NCI-H2196 (cell line): ENCODE measurements around the gene LAIR1.
"Not testable (repeated sequence)": the region's sequence is repeated elsewhere in the genome, so short reads cannot be mapped to it uniquely, and the experiment has no call there.

ENCODE experiments used
- DNase-seq: peaks from one replicate; lab custom pipeline; 2025; ENCODE audit not compliant: unreplicated experiment; lab: John Stamatoyannopoulos, UW

The LAIR1 gene

DNA sequence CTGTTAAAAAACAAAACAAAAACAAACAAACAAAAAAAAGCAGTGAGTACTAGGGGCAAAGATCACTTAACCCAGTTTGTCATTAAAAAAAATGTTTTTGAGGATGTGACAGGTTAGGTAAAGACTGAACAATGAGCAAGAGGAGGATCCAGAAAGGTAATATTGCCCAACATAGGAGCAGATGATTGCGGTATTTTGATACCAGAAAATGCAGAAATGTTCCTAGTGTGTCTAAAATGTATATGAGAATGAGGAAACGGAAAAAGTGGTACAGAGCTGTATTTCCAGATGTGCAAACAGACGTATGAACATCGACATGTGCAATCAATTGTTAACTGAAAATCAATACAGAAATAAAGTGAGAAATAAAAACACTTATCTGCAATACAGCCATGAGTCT is 20.9 kb downstream of the LAIR1 start:
- no peak for DNase-seq

DNA sequence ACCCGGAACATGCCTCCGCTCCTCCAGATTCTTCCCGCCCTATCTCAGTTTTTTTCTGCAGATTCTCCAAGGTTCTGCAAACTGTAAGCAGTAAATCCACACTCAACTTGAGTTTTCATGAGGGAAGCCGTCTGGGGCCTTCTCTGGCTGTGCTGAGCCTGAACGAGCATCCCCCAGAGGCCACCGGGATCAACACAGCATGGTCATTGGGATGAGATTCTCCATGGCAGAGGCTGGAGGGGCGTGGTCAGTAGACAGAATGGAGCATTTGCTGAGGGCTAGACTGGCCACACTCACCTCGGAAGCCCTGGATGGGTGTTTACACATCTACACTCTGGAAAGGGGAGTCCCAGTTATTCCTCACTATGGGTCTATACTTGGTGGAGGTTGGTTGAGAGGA is 23.4 kb downstream of the LAIR1 start:
- DNase-seq = no peak

DNA sequence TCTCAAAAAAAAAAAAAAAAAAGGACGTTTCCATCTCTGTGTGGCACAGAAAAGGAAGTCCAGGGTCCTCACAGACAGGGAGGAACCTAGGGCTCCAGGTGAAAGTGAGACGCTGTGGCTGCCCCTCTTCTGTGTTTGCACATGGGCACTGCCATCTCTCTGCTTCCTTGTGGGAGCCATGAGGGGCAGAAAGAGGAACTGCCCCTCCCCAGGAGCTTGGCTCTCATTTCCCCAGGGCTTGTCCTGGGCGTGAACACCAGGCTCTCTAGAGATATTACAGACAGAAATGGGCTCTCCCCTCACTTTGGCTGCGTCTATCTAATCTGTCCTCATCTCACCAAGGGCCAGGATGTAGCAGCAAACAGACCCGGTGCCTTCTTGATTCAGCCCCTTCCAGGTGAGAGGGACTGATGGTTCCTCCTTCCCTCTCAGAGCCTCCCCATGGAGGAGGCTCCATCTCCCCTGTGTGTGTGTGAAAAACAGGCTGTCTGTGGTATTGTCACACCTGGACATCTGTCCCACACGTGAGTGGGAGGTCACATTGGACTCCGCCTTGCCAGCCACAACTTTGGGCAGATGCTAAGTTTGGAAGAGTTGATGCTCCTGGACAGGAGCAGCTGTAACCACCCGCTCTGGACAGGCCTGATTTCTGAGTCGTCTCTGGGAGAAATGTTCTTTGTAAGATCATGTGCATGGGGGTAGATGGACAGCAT is 24.9 kb downstream of the LAIR1 start:
- DNase-seq = no peak

DNA sequence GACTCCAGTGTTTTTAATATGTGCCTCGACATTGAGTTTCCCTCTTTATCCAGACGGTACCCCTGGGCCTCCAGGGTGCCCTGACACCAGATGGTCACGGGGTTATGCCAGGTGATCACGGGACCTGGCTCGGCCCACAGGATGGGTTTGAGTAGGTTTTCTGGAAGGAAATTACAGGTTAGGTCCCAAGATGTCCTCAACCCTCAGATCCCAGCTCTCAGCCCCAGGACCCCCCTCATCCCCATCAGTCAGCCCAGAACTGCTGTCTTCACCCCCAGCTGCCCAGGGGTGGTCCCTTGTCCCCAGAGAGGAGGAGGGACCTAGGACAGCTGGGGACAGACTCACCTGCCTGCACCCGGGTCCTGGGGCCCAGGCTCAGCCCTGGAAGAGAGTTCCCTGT is 26.2 kb downstream of the LAIR1 start:
- no peak for DNase-seq

DNA sequence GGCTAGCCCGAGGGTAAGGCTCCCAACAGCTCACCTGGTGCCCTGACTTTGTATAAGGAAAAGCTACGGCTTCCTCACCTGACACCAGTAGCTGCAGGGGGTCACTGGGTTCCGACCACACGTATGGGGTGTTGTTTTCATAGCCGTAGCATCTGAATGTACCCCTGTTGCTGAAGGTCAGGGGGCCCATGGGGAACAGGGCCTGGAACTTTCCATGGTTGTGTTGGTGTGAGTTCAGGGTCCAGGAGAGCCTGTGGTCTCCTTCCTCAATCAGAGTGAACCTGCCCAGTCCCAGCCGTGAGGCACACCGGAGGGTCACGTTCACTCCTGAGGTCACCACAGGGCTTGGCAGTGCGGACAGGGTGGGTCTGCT is 26.9 kb downstream of the LAIR1 start:
- DNase-seq = no peak

DNA sequence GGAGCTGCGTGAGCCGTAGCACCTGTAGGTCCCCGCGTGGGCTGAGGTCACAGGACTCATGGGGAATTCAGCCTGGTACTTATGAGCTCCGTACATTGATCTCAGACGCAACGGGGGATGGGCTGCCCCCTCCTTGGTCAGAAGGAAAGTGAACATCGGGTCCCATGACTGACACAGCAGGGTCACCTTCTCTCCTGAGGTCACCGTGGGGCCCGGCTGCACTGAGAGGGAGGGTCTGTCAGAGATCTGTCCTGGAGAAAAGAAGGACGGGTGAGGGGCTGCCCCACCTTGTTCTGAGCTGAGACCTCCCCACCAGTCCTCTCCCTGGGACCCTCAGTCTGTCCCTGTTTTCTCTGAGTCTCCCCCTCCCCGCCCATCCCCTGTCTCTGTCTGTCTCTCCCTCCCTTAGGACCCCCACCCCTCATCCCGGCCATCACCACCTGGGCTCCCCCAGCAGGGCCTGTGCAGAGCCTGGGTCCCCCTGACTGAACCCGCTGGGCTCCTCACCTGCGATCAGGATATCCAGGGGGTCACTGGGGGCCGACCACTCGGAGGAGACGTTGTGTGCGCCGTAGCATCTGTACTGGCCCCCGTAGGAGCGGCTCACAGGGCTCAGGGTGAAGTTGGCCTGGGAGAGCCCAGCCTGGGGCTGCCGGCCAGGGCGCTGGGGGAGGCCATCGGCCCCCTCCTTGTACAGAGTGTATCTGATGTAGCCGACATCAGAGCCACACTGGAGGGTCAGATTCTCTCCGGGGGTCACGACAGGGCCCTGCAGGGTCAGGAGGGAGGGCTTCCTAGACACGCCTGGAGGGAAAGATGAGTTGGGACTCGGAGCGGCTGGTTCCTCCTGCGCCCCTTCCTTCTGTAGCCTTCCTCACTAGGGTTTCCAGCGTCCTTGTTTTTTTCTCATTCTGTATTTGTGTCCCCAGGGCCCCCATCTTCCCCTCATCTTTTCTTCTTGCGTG is 27.6 kb downstream of the LAIR1 start:
- DNase-seq = no peak

DNA sequence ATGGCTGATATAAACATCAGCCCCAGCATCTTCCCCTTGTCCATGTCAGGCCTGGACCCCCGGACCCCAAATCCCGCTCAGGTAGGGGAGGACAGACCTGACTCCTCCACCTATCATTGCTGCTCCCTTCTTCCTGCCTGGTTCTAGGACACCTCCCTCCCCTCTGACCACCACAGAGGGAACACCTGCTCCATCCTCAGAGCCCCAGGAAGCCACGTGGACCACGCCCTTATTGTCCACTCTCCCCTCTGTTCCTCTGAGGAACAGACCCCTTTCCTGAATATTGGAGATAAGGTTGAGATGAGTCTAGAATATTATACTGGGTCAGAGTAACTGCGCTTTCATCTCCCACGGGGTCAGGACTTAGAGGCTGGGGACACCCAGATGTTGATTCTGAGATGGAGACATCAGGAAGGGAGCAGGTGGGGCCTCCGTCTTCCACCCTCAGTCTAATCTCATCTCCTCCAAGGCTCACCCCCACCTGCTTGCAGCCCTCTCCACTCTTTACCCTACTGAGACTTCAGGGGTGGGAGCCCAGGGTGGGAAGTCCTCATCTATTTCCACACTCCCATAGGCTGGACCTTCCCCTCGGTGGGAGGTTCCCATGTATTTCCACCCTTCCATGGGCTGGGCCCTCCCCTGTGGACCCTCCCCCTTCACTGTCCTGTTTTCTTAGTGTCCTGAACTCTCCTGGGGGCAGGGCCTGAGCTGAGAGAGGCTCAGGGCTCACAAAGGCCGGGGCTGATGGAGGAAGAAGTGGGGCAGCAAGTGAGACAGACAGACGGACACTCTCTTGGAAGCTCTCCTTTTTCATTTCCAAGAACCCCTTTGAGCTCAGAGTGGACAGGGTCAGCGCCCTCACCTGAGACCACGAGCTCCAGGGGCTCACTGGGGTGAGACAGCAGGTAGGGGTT is 28.5 kb downstream of the LAIR1 start:
- DNase-seq = no peak

DNA sequence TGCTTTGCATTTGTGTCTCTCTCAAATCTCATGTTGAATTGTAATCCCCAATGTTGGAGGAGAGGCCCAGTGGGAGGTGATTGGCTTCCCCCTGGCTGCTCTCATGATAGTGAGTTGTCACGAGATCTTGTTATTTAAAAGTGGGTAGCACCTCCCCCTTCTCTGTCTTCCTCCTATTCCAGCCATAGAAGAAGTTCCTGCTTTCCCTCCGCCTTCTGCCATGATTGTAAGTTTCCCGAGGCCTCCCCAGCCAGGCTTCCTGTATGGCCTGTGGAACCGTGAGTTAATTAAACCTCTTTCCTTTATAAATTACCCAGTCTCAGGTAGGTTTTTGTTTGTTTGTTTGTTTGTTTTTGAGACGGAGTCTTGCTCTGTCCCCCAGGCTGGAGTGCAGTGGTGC is 29.6 kb downstream of the LAIR1 start:
- DNase-seq = no peak

DNA sequence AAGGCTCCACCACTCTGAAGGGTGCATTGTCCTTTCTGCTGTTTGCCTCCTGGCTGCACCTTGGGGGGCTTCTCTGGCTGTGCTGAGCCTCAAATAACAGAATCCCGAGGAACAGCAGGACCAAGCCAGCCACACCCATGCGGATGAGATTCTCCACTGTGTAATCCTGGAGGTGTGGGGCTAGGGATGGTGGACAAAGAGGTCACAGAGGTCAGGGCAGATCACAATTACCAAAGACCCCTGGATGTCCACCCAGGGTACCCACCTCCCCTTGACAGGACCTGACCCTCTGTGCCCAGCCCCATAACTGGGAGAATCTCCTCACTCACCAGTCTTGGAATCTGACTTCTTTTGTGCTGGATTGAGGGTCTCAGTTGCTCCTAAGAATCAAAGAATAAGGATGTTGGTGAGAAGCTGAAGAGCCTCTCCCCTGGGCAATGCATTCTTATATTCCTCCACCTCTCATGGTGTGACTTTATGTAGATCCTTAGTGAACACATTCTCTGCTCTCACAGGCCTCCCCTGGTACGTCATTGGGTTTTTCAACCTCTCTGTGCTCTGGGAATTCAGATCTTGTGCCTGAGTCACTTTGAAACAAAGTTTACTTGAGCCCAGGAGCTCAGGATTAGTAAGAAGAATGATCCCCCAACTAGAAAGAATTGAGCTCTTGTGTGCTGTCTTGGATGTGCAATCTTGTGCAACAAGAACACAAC is 31.0 kb downstream of the LAIR1 start:
- DNase-seq = no peak

DNA sequence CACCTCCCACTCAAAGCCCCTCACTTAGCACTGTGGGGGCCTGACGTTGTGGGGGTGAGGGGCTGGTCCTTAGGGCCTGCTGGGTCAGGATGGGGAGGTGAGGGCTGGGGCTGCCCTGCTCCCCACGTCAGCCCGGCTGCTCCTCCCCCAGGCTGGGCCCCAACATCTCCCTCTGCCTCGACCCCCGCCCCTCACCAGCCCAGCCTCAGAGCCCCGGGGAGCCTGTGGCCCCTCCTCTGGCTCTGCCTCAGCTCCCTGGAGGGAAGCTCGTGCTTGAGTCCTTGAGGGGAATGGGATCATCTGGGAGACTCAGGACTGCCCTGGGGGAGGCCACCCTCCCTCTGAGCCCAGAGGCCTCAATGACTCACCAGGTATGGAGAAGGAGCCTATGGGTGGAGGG is 32.6 kb downstream of the LAIR1 start:
- no peak for DNase-seq

DNA sequence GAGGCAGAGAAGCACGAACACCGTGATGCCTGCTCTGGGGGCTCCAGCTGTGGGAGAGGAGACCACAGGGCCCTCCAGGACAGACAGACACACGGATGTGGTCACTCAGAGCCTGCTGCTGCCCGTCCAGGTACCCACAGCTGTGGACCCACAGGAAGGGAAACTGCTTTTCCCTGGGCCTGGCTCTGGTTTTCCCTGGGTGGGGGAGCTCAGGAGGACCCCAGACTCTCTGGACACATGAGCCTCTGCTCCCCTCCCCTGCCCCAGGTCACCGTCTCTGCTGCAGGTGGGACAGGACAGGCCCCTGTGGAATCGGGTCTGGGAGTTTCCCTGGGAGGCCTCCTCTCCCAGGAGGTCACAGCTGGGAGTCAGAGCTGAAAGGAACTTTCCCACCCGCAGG is 33.1 kb downstream of the LAIR1 start:
- DNase-seq = no peak

DNA sequence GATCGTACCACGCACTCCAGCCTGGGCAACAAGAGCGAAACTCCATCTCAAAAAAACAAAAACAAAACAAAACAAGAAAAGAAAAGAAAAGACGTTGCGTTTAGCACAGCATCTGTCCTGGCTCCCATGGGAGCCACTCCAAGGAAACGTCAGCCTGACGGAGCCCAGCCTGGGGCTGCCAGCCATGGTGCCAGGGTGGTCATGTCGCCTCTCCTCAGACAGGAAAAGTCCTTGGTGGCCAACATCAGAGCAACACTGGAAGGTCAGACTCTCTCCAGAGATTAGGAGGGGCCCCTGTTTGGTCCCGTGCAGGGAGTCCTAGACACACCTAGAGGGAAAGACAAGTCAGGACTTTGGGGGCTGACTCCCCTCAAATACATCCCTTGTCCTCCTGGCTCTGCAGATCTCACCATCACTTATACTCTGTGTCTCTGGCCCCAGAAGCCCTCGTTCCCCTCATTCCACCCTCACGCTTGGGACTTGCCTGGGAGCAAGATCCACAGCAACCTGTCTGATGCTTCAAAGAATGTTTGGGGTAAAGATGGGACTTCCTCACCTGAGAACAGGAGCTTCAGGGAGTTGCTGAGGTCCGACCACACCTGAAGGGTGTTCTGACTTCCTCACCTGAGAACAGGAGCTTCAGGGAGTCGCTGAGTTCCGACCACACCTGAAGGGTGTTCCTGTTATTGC is 35.1 kb downstream of the LAIR1 start:
- no peak for DNase-seq

DNA sequence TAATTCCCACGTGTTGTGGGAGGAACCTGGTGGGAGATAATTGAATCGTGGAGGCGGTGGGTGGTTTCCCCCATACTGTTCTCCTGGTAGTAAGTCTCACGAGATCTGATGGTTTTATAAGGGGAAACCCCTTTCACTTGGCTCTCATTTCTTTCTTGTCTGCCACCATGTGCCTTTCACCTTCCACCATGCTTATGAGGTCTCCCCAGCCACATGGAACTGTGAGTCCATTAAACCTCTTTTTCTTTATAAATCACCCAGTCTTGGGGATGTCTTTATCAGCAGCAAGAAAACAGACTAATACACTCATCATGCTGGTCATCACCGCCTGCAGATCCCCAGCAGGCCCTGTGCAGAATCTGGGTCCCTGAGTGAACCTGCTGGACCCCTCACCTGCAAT is 36.0 kb downstream of the LAIR1 start:
- DNase-seq = not testable (repeated sequence)

DNA sequence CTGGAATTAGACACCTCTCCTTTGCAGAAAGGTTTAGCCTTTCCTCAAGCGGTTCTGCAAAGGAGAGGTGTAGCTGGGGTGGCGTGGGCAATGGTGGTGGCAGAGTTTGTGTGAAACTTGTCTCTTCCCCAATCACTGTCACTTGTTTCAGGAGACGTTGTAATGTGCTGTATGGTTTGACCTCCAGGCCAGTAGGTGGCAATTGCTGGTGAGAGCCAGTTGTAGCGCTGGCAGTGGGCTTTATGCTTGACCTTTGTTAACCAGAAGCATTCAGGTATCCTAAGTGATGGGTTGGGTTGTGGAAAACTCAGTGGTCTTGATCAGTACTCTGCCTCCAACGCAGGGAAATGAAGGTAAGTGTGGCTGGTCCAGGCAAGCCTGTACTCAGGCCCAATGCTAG is 39.1 kb downstream of the LAIR1 start:
- no peak for DNase-seq

DNA sequence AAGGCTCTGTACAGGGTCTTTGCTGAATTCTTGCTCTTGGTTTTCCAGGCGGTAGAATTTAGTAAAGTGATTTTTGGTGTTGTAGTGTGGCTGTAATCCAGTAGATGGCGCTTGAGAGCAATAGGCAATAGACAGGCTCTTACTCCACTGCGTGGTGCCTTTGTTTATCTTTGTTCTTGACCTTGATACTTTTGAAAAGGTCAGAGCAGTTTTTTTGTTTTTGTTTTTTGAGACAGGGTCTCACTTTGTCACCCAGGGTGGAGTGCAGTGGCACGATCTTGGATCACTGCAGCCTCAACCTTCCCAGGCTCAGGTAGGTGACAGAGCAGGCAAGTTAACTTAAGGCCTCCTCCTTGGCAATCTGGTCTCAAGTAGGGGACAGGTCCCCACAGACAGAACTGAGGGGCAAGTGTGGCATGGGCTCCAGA is 39.5 kb downstream of the LAIR1 start:
- DNase-seq = peak; percentile 45

DNA sequence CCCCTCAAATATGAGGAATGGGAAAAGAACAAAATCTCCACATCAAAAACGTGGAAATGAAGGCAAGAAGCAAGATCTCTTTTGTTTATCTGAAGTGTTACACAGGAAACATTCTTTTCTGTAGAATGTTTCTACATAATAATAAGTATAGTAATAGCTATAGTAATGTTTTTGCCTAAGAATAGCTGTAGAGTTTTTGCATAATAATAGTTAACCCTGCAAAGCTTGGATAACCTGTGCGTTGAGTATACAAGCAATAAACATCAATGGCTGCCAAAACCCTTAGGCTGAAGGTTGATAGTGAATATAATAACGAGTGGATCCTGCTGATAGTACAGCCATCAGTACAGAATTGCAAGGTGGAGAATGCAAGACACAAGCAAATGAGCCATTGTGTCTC is 40.7 kb downstream of the LAIR1 start:
- DNase-seq = no peak

DNA sequence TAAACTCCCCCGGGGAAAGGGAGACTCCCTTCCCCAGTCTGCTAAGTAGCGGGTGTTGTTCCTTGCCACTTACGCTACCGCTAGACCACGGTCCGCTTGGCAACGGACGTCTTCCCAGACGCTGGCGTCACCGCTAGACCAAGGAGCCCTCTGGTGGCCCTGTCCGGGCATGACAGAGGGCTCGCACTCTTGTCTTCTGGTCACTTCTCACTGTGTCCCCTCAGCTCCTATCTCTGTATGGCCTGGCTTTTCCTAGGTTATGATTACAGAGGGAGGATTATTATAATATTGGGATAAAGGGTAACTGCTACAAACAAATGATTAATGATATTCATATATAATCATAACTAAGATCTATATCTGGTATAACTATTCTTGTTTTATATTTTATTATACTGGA is 41.8 kb downstream of the LAIR1 start:
- not testable (repeated sequence) for DNase-seq

DNA sequence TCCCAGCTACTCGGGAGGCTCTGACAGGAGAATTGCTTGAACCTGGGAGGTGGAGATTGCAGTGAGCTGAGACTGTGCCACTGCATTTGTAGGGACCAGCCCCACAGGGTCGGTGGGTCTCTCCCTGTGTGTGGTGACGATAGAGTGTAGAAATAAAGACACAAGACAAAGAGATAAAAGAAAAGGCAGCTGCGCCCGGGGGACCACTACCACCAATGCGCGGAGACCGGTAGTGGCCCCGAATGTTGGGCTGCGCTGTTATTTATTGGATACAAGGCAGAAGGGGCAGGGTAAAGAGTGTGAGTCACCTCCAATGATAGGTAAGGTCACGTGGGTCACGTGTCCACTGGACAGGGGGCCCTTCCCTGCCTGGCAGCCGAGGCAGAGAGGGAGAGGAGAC is 42.4 kb downstream of the LAIR1 start:
- DNase-seq = not testable (repeated sequence)

DNA sequence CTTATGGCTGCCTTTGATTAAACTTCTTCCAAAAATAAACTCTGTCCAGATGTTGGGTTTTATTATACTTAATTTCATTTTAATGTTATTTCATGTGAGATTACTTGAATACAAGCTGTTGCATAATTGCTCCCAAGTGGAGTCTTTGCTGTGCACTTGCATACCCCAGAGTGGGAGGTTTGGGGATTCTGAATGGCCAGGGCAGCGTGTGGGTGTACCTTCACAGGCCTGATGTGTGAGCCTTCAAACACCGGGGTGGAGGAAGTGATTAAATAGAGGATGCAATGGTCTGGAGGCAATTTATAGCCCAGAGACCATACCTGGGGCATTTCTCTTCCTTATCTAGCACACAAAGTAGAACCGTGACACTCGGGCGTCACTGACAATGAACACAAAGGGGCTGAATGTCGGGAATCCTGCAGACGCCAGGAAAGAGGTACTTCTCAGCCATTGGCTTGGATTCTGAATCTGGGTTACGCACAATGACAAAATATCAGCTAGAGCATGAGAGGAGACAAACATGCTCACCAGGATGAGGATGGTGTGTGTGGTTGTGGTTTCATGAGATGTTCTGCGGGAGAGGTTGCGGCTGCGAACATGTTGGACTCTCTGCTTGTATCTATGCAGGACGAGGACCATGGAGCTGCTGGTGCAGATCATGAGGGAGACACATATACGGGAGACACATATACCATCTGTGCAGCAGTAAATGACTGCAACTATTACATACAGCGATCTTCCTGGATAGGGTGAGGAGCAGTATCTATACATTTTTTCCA is 44.6 kb downstream of the LAIR1 start:
- DNase-seq = no peak
